ENCODE results near the gene AUH.

The AUH gene

GRCh38 chr9:91243029-91243428, 118.7 kb downstream of the AUH start:
- Histone ChIP-seq H3K27me3 (no peaks in the 10 kb centered on the region), H3K4me3 (ENCODE audit: low read depth in 1 of 2, low read length in 1 of 2) (no peak overlapping the region), H3K4me1 (ENCODE audit: control insufficient read depth in 1 of 2, insufficient read depth in 1 of 2, low read depth in 1 of 2, low read length in 1 of 2) (no peaks in the 10 kb centered on the region), H3K9me3 (no peaks in the 10 kb centered on the region), H3K36me3 (no peaks in the 10 kb centered on the region), H3K27ac (no peak overlapping the region)
- TF ChIP-seq CTCF (IDR thresholded peaks at IDR 0.05) = no peak

- no peaks in the 10 kb centered on the region for H3K9me3 ChIP-seq
- no peak overlapping the region for H3K4me3 ChIP-seq (ENCODE audit: low read depth in 1 of 2, low read length in 1 of 2)
- H3K27me3 ChIP-seq = no peaks in the 10 kb centered on the region
- H3K27ac ChIP-seq = no peak overlapping the region
- TF ChIP-seq CTCF (IDR thresholded peaks at IDR 0.05) = no peak
- no peaks in the 10 kb centered on the region for H3K4me1 ChIP-seq (ENCODE audit: control insufficient read depth in 1 of 2, insufficient read depth in 1 of 2, low read depth in 1 of 2, low read length in 1 of 2)
- no peaks in the 10 kb centered on the region for H3K36me3 ChIP-seq
Measured at GRCh38 chr9:91241909-91242308, 119.8 kb downstream of the AUH start.

- no peak overlapping the region for H3K4me3 ChIP-seq (ENCODE audit: low read depth in 1 of 2, low read length in 1 of 2)
- H3K27ac ChIP-seq = no peak overlapping the region
- TF ChIP-seq CTCF (IDR thresholded peaks at IDR 0.05) = no peak
- no peaks in the 10 kb centered on the region for H3K36me3 ChIP-seq
- H3K9me3 ChIP-seq = no peaks in the 10 kb centered on the region
- no peaks in the 10 kb centered on the region for H3K4me1 ChIP-seq (ENCODE audit: control insufficient read depth in 1 of 2, insufficient read depth in 1 of 2, low read depth in 1 of 2, low read length in 1 of 2)
- no peaks in the 10 kb centered on the region for H3K27me3 ChIP-seq
Measured at GRCh38 chr9:91240596-91241165, 121.0 kb downstream of the AUH start.

GRCh38 chr9:91239367-91240111, 122.2 kb downstream of the AUH start:
- TF ChIP-seq CTCF (IDR thresholded peaks at IDR 0.05) = no peak
- no peaks in the 10 kb centered on the region for H3K27me3 ChIP-seq
- no peak overlapping the region for H3K4me3 ChIP-seq (ENCODE audit: low read depth in 1 of 2, low read length in 1 of 2)
- no peak overlapping the region for H3K27ac ChIP-seq
- no peaks in the 10 kb centered on the region for H3K9me3 ChIP-seq
- H3K36me3 ChIP-seq = no peaks in the 10 kb centered on the region
- H3K4me1 ChIP-seq (ENCODE audit: control insufficient read depth in 1 of 2, insufficient read depth in 1 of 2, low read depth in 1 of 2, low read length in 1 of 2) = no peaks in the 10 kb centered on the region

- no peaks in the 10 kb centered on the region for H3K9me3 ChIP-seq
- H3K4me1 ChIP-seq (ENCODE audit: control insufficient read depth in 1 of 2, insufficient read depth in 1 of 2, low read depth in 1 of 2, low read length in 1 of 2) = no peaks in the 10 kb centered on the region
- H3K36me3 ChIP-seq = no peaks in the 10 kb centered on the region
- no peaks in the 10 kb centered on the region for H3K27me3 ChIP-seq
- no peak overlapping the region for H3K4me3 ChIP-seq (ENCODE audit: low read depth in 1 of 2, low read length in 1 of 2)
- no peak for TF ChIP-seq CTCF (IDR thresholded peaks at IDR 0.05)
- H3K27ac ChIP-seq = no peak overlapping the region
Measured at GRCh38 chr9:91234523-91234922, 127.2 kb downstream of the AUH start.
